HEK293 (cell line): ENCODE results near the gene SCN8A.

Experiments used
- CTCF ChIA-PET: fragments of 350-600 bp; formaldehyde crosslinking; extraction: SDS; loops from one replicate; lab custom pipeline; 2021; ENCODE audit warnings: antibody characterized with exemption; lab: Yijun Ruan, JAX
- POLR2A ChIA-PET: fragments of 300-600 bp; formaldehyde crosslinking; extraction: SDS; loops from one replicate; lab custom pipeline; 2020; ENCODE audit warnings: antibody characterized with exemption, inconsistent platforms; lab: Yijun Ruan, JAX
- H3K27ac ChIP-seq: fragments of 200-500 bp; sonication (Bioruptor generic); 2 replicates; pipeline ENCODE4 v1.5.1; 2014; ENCODE audit warnings: low read depth, low read length, control low read depth, inconsistent platforms; ENCODE audit errors: extremely low read depth
- H3K36me3 ChIP-seq, 2 experiments: fragments of 200-500 bp in 1 of 2; sonication (Bioruptor generic) in 1 of 2; 1 replicate in 1 of 2; 2 replicates in 1 of 2; pipeline ENCODE4 v1.5.1; 2014 to 2017; ENCODE audit warnings: inconsistent platforms in 2 of 2, low read length in 2 of 2; ENCODE audit not compliant: control insufficient read depth in 2 of 2, insufficient read depth in 1 of 2
- H3K4me1 ChIP-seq: fragments of 200-500 bp; sonication (Bioruptor generic); 2 replicates; pipeline ENCODE4 v1.5.1; 2014; ENCODE audit warnings: mild to moderate bottlenecking, low read length, inconsistent platforms; ENCODE audit not compliant: control insufficient read depth, insufficient read depth
- H3K4me3 ChIP-seq: 2 replicates; pipeline ENCODE4 v1.5.1; 2011; ENCODE audit warnings: low read depth, mild to moderate bottlenecking, control low read depth, low read length, moderate library complexity
- H3K9me3 ChIP-seq: fragments of 200-500 bp; sonication (Bioruptor generic); 2 replicates; pipeline ENCODE4 v1.5.1; 2014; ENCODE audit warnings: low read depth, low read length, inconsistent platforms; ENCODE audit not compliant: control insufficient read depth, insufficient read depth
- BCL11A ChIP-seq: fragments of 450-650 bp; formaldehyde crosslinking; IDR thresholded peaks from 2 replicates; pipeline ENCODE4 v1.5.1; 2016; ENCODE audit warnings: low read depth, missing biosample characterization, missing genetic modification characterization
- HOXA7 ChIP-seq: sonication (generic); formaldehyde crosslinking; IDR thresholded peaks from 2 replicates; pipeline ENCODE4 v1.8.1; 2022; ENCODE audit warnings: missing genetic modification reagents, borderline replicate concordance
- OVOL3 ChIP-seq: fragments of 450-650 bp; formaldehyde crosslinking; IDR thresholded peaks from 2 replicates; pipeline ENCODE4 v1.5.1; 2016; ENCODE audit warnings: missing biosample characterization, missing genetic modification characterization
- REPIN1 ChIP-seq: fragments of 450-650 bp; formaldehyde crosslinking; IDR thresholded peaks from 2 replicates; pipeline ENCODE4 v1.5.1; 2017; ENCODE audit warnings: missing biosample characterization, missing genetic modification characterization, low read depth
- SCRT2 ChIP-seq: fragments of 450-650 bp; formaldehyde crosslinking; IDR thresholded peaks from 2 replicates; pipeline ENCODE4 v1.5.1; 2016; ENCODE audit warnings: missing biosample characterization, missing genetic modification characterization
- SP7 ChIP-seq: fragments of 450-650 bp; formaldehyde crosslinking; IDR thresholded peaks from 2 replicates; pipeline ENCODE4 v1.5.1; 2016; ENCODE audit warnings: missing biosample characterization, missing genetic modification characterization
- ZBTB17 ChIP-seq: fragments of 450-650 bp; formaldehyde crosslinking; IDR thresholded peaks from 2 replicates; pipeline ENCODE4 v1.5.1; 2016; ENCODE audit warnings: missing biosample characterization, missing genetic modification characterization
- ZBTB20 ChIP-seq: fragments of 450-650 bp; formaldehyde crosslinking; IDR thresholded peaks from 2 replicates; pipeline ENCODE4 v1.5.1; 2016; ENCODE audit warnings: missing biosample characterization, missing genetic modification characterization
- ZBTB21 ChIP-seq: fragments of 450-650 bp; formaldehyde crosslinking; IDR thresholded peaks from 2 replicates; pipeline ENCODE4 v1.5.1; 2017; ENCODE audit warnings: missing biosample characterization, missing genetic modification characterization
- ZBTB8A ChIP-seq: fragments of 450-650 bp; formaldehyde crosslinking; IDR thresholded peaks from 2 replicates; pipeline ENCODE4 v1.5.1; 2016; ENCODE audit warnings: missing biosample characterization, missing genetic modification characterization
- ZEB2 ChIP-seq: fragments of 450-650 bp; formaldehyde crosslinking; IDR thresholded peaks from 2 replicates; pipeline ENCODE4 v1.5.1; 2016; ENCODE audit warnings: missing biosample characterization, missing genetic modification characterization
- ZFP69B ChIP-seq: fragments of 450-650 bp; formaldehyde crosslinking; IDR thresholded peaks from 2 replicates; pipeline ENCODE4 v1.5.1; 2016; ENCODE audit warnings: missing biosample characterization, missing genetic modification characterization
- ZNF133 ChIP-seq: fragments of 450-650 bp; formaldehyde crosslinking; IDR thresholded peaks from 2 replicates; pipeline ENCODE4 v1.5.1; 2016; ENCODE audit warnings: missing biosample characterization, missing genetic modification characterization
- ZNF266 ChIP-seq: fragments of 450-650 bp; formaldehyde crosslinking; IDR thresholded peaks from 2 replicates; pipeline ENCODE4 v1.5.1; 2016; ENCODE audit warnings: missing biosample characterization, missing genetic modification characterization, low read depth
- ZNF274 ChIP-seq, 2 experiments: fragments of 200-500 bp in 1 of 2; fragments of 450-650 bp in 1 of 2; sonication (Bioruptor generic) in 1 of 2; formaldehyde crosslinking in 1 of 2; IDR thresholded peaks; 2 replicates each; pipeline versions ENCODE4 v1.5.1 to v1.6.1; 2014 to 2016; ENCODE audit warnings: borderline replicate concordance in 1 of 2, inconsistent platforms in 1 of 2, low read length in 1 of 2, missing biosample characterization in 1 of 2, missing genetic modification characterization in 1 of 2
- ZNF292 ChIP-seq: fragments of 450-650 bp; formaldehyde crosslinking; IDR thresholded peaks from 2 replicates; pipeline ENCODE4 v1.5.1; 2016; ENCODE audit warnings: low read depth, missing biosample characterization, missing genetic modification characterization, borderline replicate concordance
- ZNF394 ChIP-seq: fragments of 450-650 bp; formaldehyde crosslinking; IDR thresholded peaks from 2 replicates; pipeline ENCODE4 v1.5.1; 2016; ENCODE audit warnings: missing biosample characterization, missing genetic modification characterization, mild to moderate bottlenecking, moderate library complexity, borderline replicate concordance
- ZNF473 ChIP-seq: fragments of 450-650 bp; formaldehyde crosslinking; IDR thresholded peaks from 2 replicates; pipeline ENCODE4 v1.5.1; 2017; ENCODE audit warnings: missing biosample characterization, missing genetic modification characterization
- ZNF529 ChIP-seq: fragments of 450-650 bp; formaldehyde crosslinking; IDR thresholded peaks from 2 replicates; pipeline ENCODE4 v1.5.1; 2017; ENCODE audit warnings: missing genetic modification characterization, missing biosample characterization; ENCODE audit not compliant: insufficient replicate concordance
- ZNF555 ChIP-seq: fragments of 450-650 bp; formaldehyde crosslinking; conservative IDR thresholded peaks from 2 replicates; pipeline ENCODE4 v1.5.1; 2017; ENCODE audit warnings: missing biosample characterization, mild to moderate bottlenecking, missing genetic modification characterization, inconsistent platforms
- ZNF558 ChIP-seq: fragments of 450-650 bp; formaldehyde crosslinking; IDR thresholded peaks from 2 replicates; pipeline ENCODE4 v1.5.1; 2016; ENCODE audit warnings: missing biosample characterization, missing genetic modification characterization
- ZNF600 ChIP-seq: fragments of 450-650 bp; formaldehyde crosslinking; IDR thresholded peaks from 2 replicates; pipeline ENCODE4 v1.5.1; 2016; ENCODE audit warnings: missing biosample characterization, missing genetic modification characterization
- ZNF629 ChIP-seq: fragments of 450-650 bp; formaldehyde crosslinking; IDR thresholded peaks from 2 replicates; pipeline ENCODE4 v1.5.1; 2017; ENCODE audit warnings: missing biosample characterization, missing genetic modification characterization
- ZNF791 ChIP-seq: fragments of 450-650 bp; formaldehyde crosslinking; IDR thresholded peaks from 2 replicates; pipeline ENCODE4 v1.5.1; 2016; ENCODE audit warnings: missing biosample characterization, missing genetic modification characterization
- ZNF837 ChIP-seq: fragments of 450-650 bp; formaldehyde crosslinking; IDR thresholded peaks from 2 replicates; pipeline ENCODE4 v1.5.1; 2016; ENCODE audit warnings: missing biosample characterization, missing genetic modification characterization
- TF ChIP-seq, protein P1 (sequence below): fragments of 450-650 bp; formaldehyde crosslinking; IDR thresholded peaks from 2 replicates; pipeline ENCODE4 v1.5.1; 2017; ENCODE audit warnings: missing biosample characterization, missing genetic modification characterization
- TF ChIP-seq, protein P2 (sequence below): fragments of 450-650 bp; formaldehyde crosslinking; IDR thresholded peaks from 2 replicates; pipeline ENCODE4; 2016; ENCODE audit warnings: missing biosample characterization, missing genetic modification characterization
- TF ChIP-seq, protein P3 (sequence below): IDR thresholded peaks from 2 replicates; pipeline ENCODE4 v1.6.1; 2011; ENCODE audit warnings: mild to moderate bottlenecking, low read depth, low read length, borderline replicate concordance
- TF ChIP-seq, protein P4 (sequence below): fragments of 450-650 bp; formaldehyde crosslinking; IDR thresholded peaks from 2 replicates; pipeline ENCODE4 v1.5.1; 2016; ENCODE audit warnings: missing biosample characterization, missing genetic modification characterization, low read depth
- TF ChIP-seq, protein P5 (sequence below): fragments of 450-650 bp; formaldehyde crosslinking; IDR thresholded peaks from 2 replicates; pipeline ENCODE4 v1.5.1; 2016; ENCODE audit warnings: missing biosample characterization, missing genetic modification characterization

Gene SCN8A

DNA sequence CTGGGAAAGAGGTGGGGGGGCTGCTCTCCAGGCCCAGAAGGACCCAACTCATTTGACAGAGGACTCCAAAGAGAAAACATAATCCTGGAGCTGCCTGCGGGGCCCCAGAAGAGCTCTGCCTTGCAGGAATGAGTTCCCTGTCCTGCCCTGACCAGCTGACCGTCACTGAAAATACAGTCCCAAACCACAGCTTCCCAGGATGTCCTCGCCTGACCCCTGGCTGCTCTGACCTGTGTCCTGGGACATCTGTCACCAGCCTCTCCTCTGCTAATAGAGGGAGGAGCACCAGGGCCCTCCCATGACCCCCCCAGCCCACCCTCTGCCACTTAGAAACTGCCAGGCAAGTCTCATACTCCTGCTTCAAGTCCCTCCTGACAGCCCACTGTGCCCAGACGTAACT lies 247.7 kb downstream of the SCN8A start (continued):
- TF ChIP-seq, protein P1, sequence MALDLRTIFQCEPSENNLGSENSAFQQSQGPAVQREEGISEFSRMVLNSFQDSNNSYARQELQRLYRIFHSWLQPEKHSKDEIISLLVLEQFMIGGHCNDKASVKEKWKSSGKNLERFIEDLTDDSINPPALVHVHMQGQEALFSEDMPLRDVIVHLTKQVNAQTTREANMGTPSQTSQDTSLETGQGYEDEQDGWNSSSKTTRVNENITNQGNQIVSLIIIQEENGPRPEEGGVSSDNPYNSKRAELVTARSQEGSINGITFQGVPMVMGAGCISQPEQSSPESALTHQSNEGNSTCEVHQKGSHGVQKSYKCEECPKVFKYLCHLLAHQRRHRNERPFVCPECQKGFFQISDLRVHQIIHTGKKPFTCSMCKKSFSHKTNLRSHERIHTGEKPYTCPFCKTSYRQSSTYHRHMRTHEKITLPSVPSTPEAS (tag by site-specific recombination): no peak
- TF ChIP-seq, protein P2, sequence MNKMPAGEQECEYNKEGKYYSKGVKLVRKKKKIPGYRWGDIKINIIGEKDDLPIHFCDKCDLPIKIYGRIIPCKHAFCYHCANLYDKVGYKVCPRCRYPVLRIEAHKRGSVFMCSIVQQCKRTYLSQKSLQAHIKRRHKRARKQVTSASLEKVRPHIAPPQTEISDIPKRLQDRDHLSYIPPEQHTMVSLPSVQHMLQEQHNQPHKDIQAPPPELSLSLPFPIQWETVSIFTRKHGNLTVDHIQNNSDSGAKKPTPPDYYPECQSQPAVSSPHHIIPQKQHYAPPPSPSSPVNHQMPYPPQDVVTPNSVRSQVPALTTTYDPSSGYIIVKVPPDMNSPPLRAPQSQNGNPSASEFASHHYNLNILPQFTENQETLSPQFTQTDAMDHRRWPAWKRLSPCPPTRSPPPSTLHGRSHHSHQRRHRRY: no peak
- TF ChIP-seq ZNF529 (tag by site-specific recombination) (no peak), ZNF292 (tag by site-specific recombination) (no peak), ZNF837 (tag by site-specific recombination) (no peak), ZNF791 (tag by site-specific recombination) (no peak), ZNF473 (no peak), REPIN1 (tag by site-specific recombination) (no peak)
- TF ChIP-seq, protein P3, sequence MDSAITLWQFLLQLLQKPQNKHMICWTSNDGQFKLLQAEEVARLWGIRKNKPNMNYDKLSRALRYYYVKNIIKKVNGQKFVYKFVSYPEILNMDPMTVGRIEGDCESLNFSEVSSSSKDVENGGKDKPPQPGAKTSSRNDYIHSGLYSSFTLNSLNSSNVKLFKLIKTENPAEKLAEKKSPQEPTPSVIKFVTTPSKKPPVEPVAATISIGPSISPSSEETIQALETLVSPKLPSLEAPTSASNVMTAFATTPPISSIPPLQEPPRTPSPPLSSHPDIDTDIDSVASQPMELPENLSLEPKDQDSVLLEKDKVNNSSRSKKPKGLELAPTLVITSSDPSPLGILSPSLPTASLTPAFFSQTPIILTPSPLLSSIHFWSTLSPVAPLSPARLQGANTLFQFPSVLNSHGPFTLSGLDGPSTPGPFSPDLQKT: no peak

DNA sequence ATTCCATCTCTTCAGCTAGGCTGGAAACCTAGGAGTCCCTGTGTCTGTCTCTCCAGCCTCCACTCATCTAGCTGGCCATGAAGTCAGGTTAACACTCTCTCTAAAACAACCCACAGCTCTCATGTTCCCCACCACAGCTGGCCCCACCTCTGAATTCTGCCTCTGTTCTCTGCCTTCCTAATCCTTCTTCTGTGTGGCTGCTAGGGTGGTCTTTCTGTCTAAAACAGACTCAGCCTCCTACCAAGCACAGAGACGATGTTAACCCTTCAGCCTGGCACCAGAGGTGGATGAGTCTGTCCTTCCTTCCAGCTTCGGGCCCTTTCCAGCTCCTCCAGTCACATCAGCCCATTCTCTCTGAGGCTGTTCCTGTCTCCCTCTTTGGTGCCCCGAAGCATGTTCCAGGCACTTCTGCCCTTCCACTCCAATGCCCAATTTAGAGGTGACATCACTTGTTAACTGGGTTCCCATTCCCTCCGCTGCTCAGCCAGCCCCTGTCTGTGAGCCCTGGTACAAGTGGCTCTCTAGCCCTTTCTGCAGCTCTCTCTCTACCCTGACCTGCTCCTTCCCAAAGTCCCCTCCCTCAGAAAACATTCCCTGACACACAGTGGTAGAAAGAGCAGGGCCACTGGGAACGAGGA lies 248.4 kb downstream of the SCN8A start:
- Histone ChIP-seq H3K4me1 (0 out of 2 replicates have a peak, but pooled peaks cover 3% of the 10 kb centered on the region), H3K36me3 (no peaks in the 10 kb centered on the region), H3K4me3 (no peak overlapping the region), H3K27ac (no peak overlapping the region), H3K9me3 (no peaks in the 10 kb centered on the region)
- CTCF ChIA-PET: interaction anchor here (0.7 to 3.3 kb wide), 3 partner anchors 11 to 36 kb away, joined by 3 to 26 read pairs (median 4); no protein-coding TSS in a partner anchor
- POLR2A ChIA-PET: interaction anchor here (1.3 kb wide), 1 partner anchor 18 kb away, joined by 3 read pairs; no protein-coding TSS in a partner anchor
- TF ChIP-seq ZFP69B (tag by site-specific recombination) (peak; percentile 72; the same call in 1 of the 2 replicates), SP7 (tag by site-specific recombination) (peak; percentile 54; the same call in 1 of the 2 replicates), SCRT2 (peak; percentile 33; the same call in 1 of the 2 replicates), ZNF133 (tag by site-specific recombination) (peak; percentile 92), ZBTB8A (tag by site-specific recombination) (peak; percentile 91), ZNF558 (tag by site-specific recombination) (peak; percentile 16; the same call in 1 of the 2 replicates), HOXA7 (no peak), ZNF600 (tag by site-specific recombination) (peak; percentile 89), ZBTB17 (tag by site-specific recombination) (peak; percentile 69), BCL11A (tag by site-specific recombination) (peak; percentile 56; the same call in 1 of the 2 replicates), ZNF629 (tag by site-specific recombination) (peak; percentile 94), ZNF394 (tag by site-specific recombination) (no peak; the same call in 1 of the 2 replicates), ZBTB21 (peak; percentile 90), ZNF555 (tag by site-specific recombination) (no peak), ZBTB20 (peak; percentile 93), ZNF274 (IDR thresholded peaks at IDR 0.05; ENCODE audit: low read length) (no peak), ZNF274 (tag by site-specific recombination; IDR thresholded peaks at IDR 0.05; ENCODE audit: borderline replicate concordance) (no peak), OVOL3 (no peak), ZNF266 (tag by site-specific recombination) (no peak), ZEB2 (tag by site-specific recombination) (peak; percentile 58; the same call in 1 of the 2 replicates)
- TF ChIP-seq, protein P4, sequence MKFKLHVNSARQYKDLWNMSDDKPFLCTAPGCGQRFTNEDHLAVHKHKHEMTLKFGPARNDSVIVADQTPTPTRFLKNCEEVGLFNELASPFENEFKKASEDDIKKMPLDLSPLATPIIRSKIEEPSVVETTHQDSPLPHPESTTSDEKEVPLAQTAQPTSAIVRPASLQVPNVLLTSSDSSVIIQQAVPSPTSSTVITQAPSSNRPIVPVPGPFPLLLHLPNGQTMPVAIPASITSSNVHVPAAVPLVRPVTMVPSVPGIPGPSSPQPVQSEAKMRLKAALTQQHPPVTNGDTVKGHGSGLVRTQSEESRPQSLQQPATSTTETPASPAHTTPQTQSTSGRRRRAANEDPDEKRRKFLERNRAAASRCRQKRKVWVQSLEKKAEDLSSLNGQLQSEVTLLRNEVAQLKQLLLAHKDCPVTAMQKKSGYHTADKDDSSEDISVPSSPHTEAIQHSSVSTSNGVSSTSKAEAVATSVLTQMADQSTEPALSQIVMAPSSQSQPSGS (tag by site-specific recombination): peak; percentile 95
- TF ChIP-seq, protein P5, sequence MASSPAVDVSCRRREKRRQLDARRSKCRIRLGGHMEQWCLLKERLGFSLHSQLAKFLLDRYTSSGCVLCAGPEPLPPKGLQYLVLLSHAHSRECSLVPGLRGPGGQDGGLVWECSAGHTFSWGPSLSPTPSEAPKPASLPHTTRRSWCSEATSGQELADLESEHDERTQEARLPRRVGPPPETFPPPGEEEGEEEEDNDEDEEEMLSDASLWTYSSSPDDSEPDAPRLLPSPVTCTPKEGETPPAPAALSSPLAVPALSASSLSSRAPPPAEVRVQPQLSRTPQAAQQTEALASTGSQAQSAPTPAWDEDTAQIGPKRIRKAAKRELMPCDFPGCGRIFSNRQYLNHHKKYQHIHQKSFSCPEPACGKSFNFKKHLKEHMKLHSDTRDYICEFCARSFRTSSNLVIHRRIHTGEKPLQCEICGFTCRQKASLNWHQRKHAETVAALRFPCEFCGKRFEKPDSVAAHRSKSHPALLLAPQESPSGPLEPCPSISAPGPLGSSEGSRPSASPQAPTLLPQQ (tag by site-specific recombination): peak; percentile 83; the same call in 1 of the 2 replicates
